Measurements from ENCODE around the gene ASXL1. TPM values are rescaled to one million over a fixed set of nuclear protein-coding genes. Genes with fewer than 3 reads are reported as not detected.

Gene ASXL1
- polyA plus RNA-seq, 3 donors, result 55.7 to 79.7 (median 74.6) TPM

GRCh38 chr20:32437391-32438074 is 79.4 kb downstream of the ASXL1 start:
- DNase-seq, result no peak

GRCh38 chr20:32438331-32438858 is 80.3 kb downstream of the ASXL1 start:
- no peak for DNase-seq

- DNase-seq, result no peak
Observed at GRCh38 chr20:32439132-32439829, 81.2 kb downstream of the ASXL1 start.

GRCh38 chr20:32440069-32440757 is 82.1 kb downstream of the ASXL1 start:
- DNase-seq, result no peak

- no peak for DNase-seq
Observed at GRCh38 chr20:32440758-32441078, 82.6 kb downstream of the ASXL1 start.

GRCh38 chr20:32441638-32442037 is 83.5 kb downstream of the ASXL1 start:
- DNase-seq, result no peak

GRCh38 chr20:32442630-32443373 is 84.7 kb downstream of the ASXL1 start:
- no peak for DNase-seq

GRCh38 chr20:32443386-32443974 is 85.3 kb downstream of the ASXL1 start:
- no peak for DNase-seq

- no peak for DNase-seq
Observed at GRCh38 chr20:32444474-32445220, 86.5 kb downstream of the ASXL1 start.

- no peak for DNase-seq
Observed at GRCh38 chr20:32445539-32446273, 87.6 kb downstream of the ASXL1 start.

GRCh38 chr20:32446301-32447100 is 88.4 kb downstream of the ASXL1 start:
- DNase-seq, result no peak

GRCh38 chr20:32447136-32448027 is 89.3 kb downstream of the ASXL1 start:
- no peak for DNase-seq

- no peak for DNase-seq
Observed at GRCh38 chr20:32448306-32449056, 90.3 kb downstream of the ASXL1 start.

GRCh38 chr20:32449057-32449889 is 91.1 kb downstream of the ASXL1 start:
- no peak for DNase-seq

- DNase-seq, result no peak
Observed at GRCh38 chr20:32449890-32450401, 91.8 kb downstream of the ASXL1 start.

- no peak for DNase-seq
Observed at GRCh38 chr20:32450484-32451061, 92.4 kb downstream of the ASXL1 start.

Data from renal pelvis (tissue), 4 donors.